H1 (cell line): Measurements from ENCODE around the gene MPHOSPH8. TPM values are rescaled to one million over a fixed set of nuclear protein-coding genes. Genes with fewer than 3 reads are reported as not detected.

Source experiments
- CHD7 ChIP-seq: fragments of 300-600 bp; sonication (generic); IDR thresholded peaks from 2 replicates; pipeline ENCODE4 v1.7.1; 2012; ENCODE audit warnings: low read length, moderate library complexity, mild to moderate bottlenecking, inconsistent platforms; ENCODE audit not compliant: insufficient replicate concordance
- KDM1A ChIP-seq: fragments of 200-600, 300-600 bp; sonication (generic); IDR thresholded peaks from 2 replicates; pipeline ENCODE4 v1.7.1; 2016; ENCODE audit warnings: mild to moderate bottlenecking, low read length, borderline replicate concordance
- YY1 ChIP-seq: IDR thresholded peaks from 2 replicates; pipeline ENCODE4 v1.6.1; 2011; ENCODE audit warnings: low read depth, mild to moderate bottlenecking, low read length
- polyA plus RNA-seq, 7 experiments: library from polyadenylated mRNA; depleted of rRNA in 3 of 7; stranded (reverse) in 5 of 7; unstranded in 2 of 7; fragments of >200 nt in 5 of 7; fragments of 200-250 nt in 2 of 7; gene quantifications; 1 replicate in 5 of 7; 2 replicates in 1 of 7; 4 replicates in 1 of 7; pipeline versions ENCODE4 v1.2.1 to v1.2.3, GENCODE V29; 2011 to 2013; ENCODE audit warnings: missing spikeins in 2 of 7, mixed read lengths in 2 of 7
- total RNA-seq: library from RNA; stranded (reverse); fragmentation: NEBNext Ultra II Directional; extraction: Animal tissue kit (Norgen Biotek cat#: 25700); gene quantifications from 2 replicates; pipeline ENCODE4 v1.2.1, GENCODE V29; 2021

MPHOSPH8 gene
- total and polyA plus RNA-seq, 2 of the 8 experiments (the other 6 are each of a cell fraction or from before 2014, with no cell fraction given): 8.3 to 20.5 TPM

GRCh38 chr13:19634256-19634740, 839 bp downstream of the MPHOSPH8 start (continued):
- TF ChIP-seq CHD7: no peak
- no peak for TF ChIP-seq YY1
- no peak for TF ChIP-seq KDM1A
